Posterior vena cava (tissue), 2 donors: ENCODE results near the gene STAB2. TPM values are rescaled to one million over a fixed set of nuclear protein-coding genes. Genes with fewer than 3 reads are reported as not detected.
A peak's percentile ranks its signal among the peaks of the same experiment; 100 is the strongest.

Experiments
- DNase-seq: peaks from one replicate; pipeline ENCODE4 v3.0.0-alpha.2; 2020; ENCODE audit warnings: low spot score
- intact Hi-C, 2 donors: fragments of 100-400 bp; cut with DNase I; formaldehyde crosslinking; loops; one replicate each; pipeline versions ENCODE4 v1.14.1 to v1.14.2; 2022 to 2023
- total RNA-seq, 2 donors: library from RNA; stranded (reverse); fragmentation: NEBNext Ultra II Directional; extraction: Animal tissue kit (Norgen Biotek cat#: 25700); gene quantifications; one replicate each; pipeline ENCODE4 v1.2.1, GENCODE V29; 2021
- donor health status: DM: yes; HTN: yes; CAD: no.
- donor health status: DM: yes; HTN: yes; CAD: no.

Gene STAB2
- total RNA-seq, 2 donors from 2014 or later, result 0.46 to 1.2 TPM

- DNase-seq, result no peak
- intact Hi-C loops, result no loop called here
These were observed 14.6 kb upstream of the STAB2 start for GRCh38 chr12:103572312-103573045.

- no peak for DNase-seq
- intact Hi-C loops, result no loop called here
These were observed 13.9 kb upstream of the STAB2 start for GRCh38 chr12:103573185-103573584.

DNA sequence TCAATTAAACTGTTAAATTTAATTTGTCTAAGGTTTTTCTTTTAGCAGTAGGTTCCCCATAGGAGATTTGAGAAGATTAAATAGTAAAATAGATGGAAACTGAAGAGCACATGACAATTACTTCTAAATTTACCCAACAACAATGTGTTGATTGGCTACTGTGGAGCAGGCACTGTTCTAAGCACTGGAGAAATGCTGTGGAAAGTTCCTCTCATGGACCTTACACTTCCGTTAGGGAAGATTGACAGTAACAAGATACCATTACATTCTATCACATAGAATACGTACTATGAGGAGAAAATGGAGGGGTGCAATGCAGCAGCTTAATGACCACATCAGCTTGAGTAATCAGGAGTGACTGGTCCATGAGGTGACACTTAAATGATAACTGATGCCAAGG, 8.1 kb upstream of the STAB2 start:
- no peak for DNase-seq
- intact Hi-C loops, result no loop called here

GRCh38 chr12:103580026-103580425, 7.0 kb upstream of the STAB2 start:
- intact Hi-C loops, result no loop called here
- no peak for DNase-seq

- no peak for DNase-seq
- intact Hi-C loops, result no loop called here
These were observed 4.1 kb upstream of the STAB2 start for GRCh38 chr12:103583008-103583407.

DNA sequence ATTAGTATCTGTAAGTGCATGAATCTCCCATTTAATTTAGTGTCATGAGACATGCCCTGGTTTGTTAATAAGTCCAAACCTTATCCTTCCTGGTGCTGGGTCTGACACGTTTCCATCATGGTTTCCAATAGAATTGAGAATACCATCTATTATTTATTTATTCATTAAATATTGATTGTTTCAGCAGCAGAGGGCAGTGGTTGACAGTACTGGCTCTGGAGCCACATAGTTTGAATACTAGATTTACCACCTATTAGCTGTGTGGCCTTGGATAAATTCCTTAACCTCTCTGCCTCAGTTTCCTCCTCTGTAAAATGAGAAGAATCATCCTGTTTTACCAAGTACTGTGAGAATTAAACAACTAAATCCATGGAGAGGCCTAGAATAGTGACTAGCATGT, 941 bp upstream of the STAB2 start:
- no peak for DNase-seq
- intact Hi-C loops, result no loop called here

GRCh38 chr12:103588680-103589079, 1.6 kb downstream of the STAB2 start:
- intact Hi-C loops, result no loop called here
- DNase-seq, result no peak

- intact Hi-C loops, result no loop called here
- DNase-seq, result no peak
These were observed 2.4 kb downstream of the STAB2 start for GRCh38 chr12:103589517-103589916.

DNA sequence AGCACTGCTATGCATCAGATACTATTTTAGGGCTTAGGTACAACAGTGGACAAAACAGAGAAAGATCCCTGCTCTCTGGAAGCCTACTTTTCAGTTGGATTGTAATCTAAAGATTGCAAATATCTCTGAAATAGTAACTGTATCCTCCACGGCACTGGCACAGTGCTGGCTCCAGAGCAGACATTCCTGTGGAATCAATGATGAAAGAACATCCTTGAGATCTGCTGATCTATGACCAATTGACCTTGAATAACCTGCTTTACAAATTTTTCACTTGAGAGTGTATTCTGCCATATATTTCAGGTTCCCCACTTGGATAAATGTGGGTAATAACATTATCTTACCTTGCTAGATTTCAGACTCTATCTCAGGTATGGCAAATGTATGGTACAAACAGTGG, 3.2 kb downstream of the STAB2 start:
- DNase-seq, result no peak
- intact Hi-C loops, result no loop called here

- intact Hi-C loops, result no loop called here
- DNase-seq, result no peak
These were observed 9.9 kb downstream of the STAB2 start for GRCh38 chr12:103596981-103597380.

DNA sequence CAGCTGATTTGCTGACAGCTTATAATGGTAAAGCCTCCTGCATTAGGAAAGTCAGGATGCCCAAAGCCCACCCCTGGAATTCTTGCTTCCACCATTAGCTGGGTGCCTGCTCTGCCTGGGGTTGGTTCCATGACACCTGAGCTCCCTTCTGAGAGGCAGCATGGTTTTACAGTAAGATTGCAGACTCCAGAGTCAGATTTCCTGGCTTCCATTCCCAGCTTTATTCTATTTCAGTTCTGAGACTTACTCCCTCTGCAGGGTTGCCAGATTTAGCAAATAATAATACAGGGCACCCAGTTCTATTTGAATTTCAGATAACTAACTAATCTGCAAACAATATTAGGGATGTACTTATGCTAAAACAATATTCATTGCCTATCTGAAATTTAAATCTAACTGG, 12.2 kb downstream of the STAB2 start:
- intact Hi-C loops, result no loop called here
- DNase-seq, result no peak

GRCh38 chr12:103600967-103601728, 14.1 kb downstream of the STAB2 start:
- no peak for DNase-seq
- intact Hi-C loops, result no loop called here

GRCh38 chr12:103620395-103620794, 33.3 kb downstream of the STAB2 start:
- DNase-seq, result no peak

DNA sequence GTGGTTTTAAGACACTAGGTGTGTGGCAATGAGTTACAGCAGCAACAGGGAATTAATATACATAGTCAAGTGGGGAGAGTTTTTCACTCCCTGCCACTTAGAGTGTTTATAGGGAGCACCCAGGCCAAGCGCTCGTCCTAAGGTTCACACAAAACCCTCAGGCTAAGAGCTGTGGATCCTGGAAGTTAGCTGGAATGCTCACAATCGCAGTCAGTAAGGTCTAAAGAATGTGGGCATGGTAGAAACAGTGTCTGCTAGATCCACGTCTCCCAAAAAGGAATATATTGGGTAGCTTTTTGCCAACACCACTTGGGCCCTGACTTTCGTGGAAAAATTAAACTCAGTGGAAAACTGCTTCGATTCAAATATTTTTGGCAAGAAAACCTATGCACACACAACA, 36.6 kb downstream of the STAB2 start:
- intact Hi-C loops, result no loop called here

More at GRCh38 chr12:103620395-103620794, 33.3 kb downstream of the STAB2 start:
- intact Hi-C loops, result no loop called here

GRCh38 chr12:103626498-103626897, 39.4 kb downstream of the STAB2 start:
- intact Hi-C loops, result no loop called here
- DNase-seq, result peak; percentile 76

More for the DNA sequence above, 36.6 kb downstream of the STAB2 start:
- no peak for DNase-seq

GRCh38 chr12:103627189-103627855, 40.2 kb downstream of the STAB2 start:
- intact Hi-C loops, result no loop called here
- DNase-seq, result no peak

GRCh38 chr12:103632554-103633216, 45.6 kb downstream of the STAB2 start:
- intact Hi-C loops, result no loop called here
- DNase-seq, result peak; percentile 81

GRCh38 chr12:103634732-103635131, 47.7 kb downstream of the STAB2 start:
- no peak for DNase-seq
- intact Hi-C loops, result no loop called here

DNA sequence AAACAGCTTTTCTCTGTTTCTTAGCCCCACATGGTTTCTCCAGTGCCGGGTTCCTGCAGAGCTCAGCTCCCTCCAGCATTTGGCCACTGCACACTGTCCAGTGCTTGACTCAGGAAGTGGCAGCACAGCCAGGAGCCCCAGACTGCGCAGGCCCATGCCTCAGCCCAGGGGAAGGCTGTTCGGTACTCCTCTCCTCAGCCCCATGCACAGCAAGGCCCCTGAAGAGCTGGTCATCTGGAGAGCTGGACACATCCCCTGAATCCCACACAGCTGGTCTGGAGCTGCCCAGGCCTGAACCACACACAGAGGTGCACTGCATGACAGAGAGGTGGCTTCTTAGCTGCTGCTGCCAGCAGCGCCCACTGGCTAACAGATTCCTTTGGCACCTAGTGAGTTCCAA, 48.3 kb downstream of the STAB2 start:
- DNase-seq, result no peak
- intact Hi-C loops, result no loop called here

- intact Hi-C loops, result no loop called here
- no peak for DNase-seq
These were observed 49.9 kb downstream of the STAB2 start for GRCh38 chr12:103637021-103637420.
